Panc1 (cell line): ENCODE results near the gene ATG10. TPM values are rescaled to one million over a fixed set of nuclear protein-coding genes. Genes with fewer than 3 reads are reported as not detected.
A peak's percentile ranks its signal among the peaks of the same experiment; 100 is the strongest.
"Not testable (repeated sequence)": the region's sequence is repeated elsewhere in the genome, so short reads cannot be mapped to it uniquely, and the experiment has no call there.

ENCODE experiments used
- ATAC-seq: fragments of 200-7000 bp; cut with Tn5 transposase; 2 replicates; pipeline ENCODE4 v1.9.1; 2020; ENCODE audit warnings: mild to moderate bottlenecking, moderate library complexity
- BruUV-seq: library from RNA; stranded (reverse); fragments of 400-500 nt; replicated peaks from 2 replicates; lab custom pipeline; 2021; lab: Mats Ljungman, UMichigan
- CTCF ChIA-PET: fragments of 300-600 bp; sonication (Branson Sonifier 250); formaldehyde crosslinking; loops from one replicate; lab custom pipeline; 2022; ENCODE audit warnings: antibody characterized with exemption; lab: Charles Lee
- POLR2A ChIA-PET: fragments of 300-600 bp; sonication (Branson Sonifier 250); formaldehyde crosslinking; loops from one replicate; lab custom pipeline; 2022; ENCODE audit warnings: antibody characterized with exemption; lab: Charles Lee
- DNase-seq: peaks from one replicate; pipeline ENCODE4 v3.0.0-alpha.2; 2010; ENCODE audit warnings: low read depth, low spot score
- H3K27ac ChIP-seq: 2 replicates; pipeline ENCODE4 v1.5.1; 2011; ENCODE audit warnings: mild to moderate bottlenecking, low read length, inconsistent platforms
- H3K27me3 ChIP-seq: fragments of 200-500 bp; sonication (Bioruptor generic); 2 replicates; pipeline ENCODE4 v1.6.0; 2014; ENCODE audit warnings: low read length, inconsistent platforms; ENCODE audit not compliant: control insufficient read depth, insufficient read depth
- H3K36me3 ChIP-seq: fragments of 200-500 bp; sonication (Bioruptor generic); 2 replicates; pipeline ENCODE4 v1.5.1; 2014; ENCODE audit warnings: inconsistent platforms, mild to moderate bottlenecking, low read length, moderate library complexity; ENCODE audit not compliant: control insufficient read depth, insufficient read depth
- H3K4me1 ChIP-seq: 2 replicates; pipeline ENCODE4 v1.5.1; 2011; ENCODE audit warnings: inconsistent platforms, mild to moderate bottlenecking, low read length, moderate library complexity; ENCODE audit not compliant: control insufficient read depth, insufficient read depth
- H3K4me3 ChIP-seq, 2 experiments: 2 replicates each; pipeline ENCODE4 v1.5.1; 2011 to 2012; ENCODE audit warnings: low read depth in 2 of 2, low read length in 2 of 2, mild to moderate bottlenecking in 2 of 2, inconsistent platforms in 1 of 2, moderate library complexity in 1 of 2
- H3K9me3 ChIP-seq: fragments of 200-500 bp; sonication (Bioruptor generic); 2 replicates; pipeline ENCODE4 v1.5.1; 2014; ENCODE audit warnings: low read depth, mild to moderate bottlenecking, inconsistent platforms, low read length, moderate library complexity; ENCODE audit not compliant: control insufficient read depth, insufficient read depth
- CTCF ChIP-seq: fragments of 450-650 bp; IDR thresholded peaks from 2 replicates; pipeline ENCODE4 v1.5.1; 2017; ENCODE audit warnings: mild to moderate bottlenecking
- POLR2AphosphoS5 ChIP-seq: IDR thresholded peaks from 2 replicates; pipeline ENCODE4 v1.6.1; 2012; ENCODE audit warnings: mild to moderate bottlenecking, low read depth, low read length, moderate library complexity
- SIN3A ChIP-seq: IDR thresholded peaks from 2 replicates; pipeline ENCODE4 v1.6.1; 2012; ENCODE audit warnings: low read depth, mild to moderate bottlenecking, low read length, moderate library complexity, borderline replicate concordance; ENCODE audit not compliant: insufficient read depth
- TCF7L2 ChIP-seq: IDR thresholded peaks from 2 replicates; pipeline ENCODE4 v1.6.1; 2011; ENCODE audit warnings: mild to moderate bottlenecking, low read depth, low read length, inconsistent platforms
- in situ Hi-C: cut with HindIII; loops from 2 replicates; pipeline ENCODE4 v1.10.0; 2016; ENCODE audit warnings: low sequenced_read_pairs, low pct_unique_long_range_greater_than_20kb
- intact Hi-C: fragments of 100-400 bp; cut with micrococcal nuclease; formaldehyde crosslinking; loops from one replicate; pipeline ENCODE4 v1.10.0; 2022; ENCODE audit not compliant: unreplicated experiment
- total RNA-seq: library from RNA; stranded (reverse); gene quantifications from one replicate; pipeline ENCODE4 v1.2.1, GENCODE V29; 2021; ENCODE audit not compliant: unreplicated experiment
- TF ChIP-seq, protein P1 (sequence below), 2 experiments: IDR thresholded peaks; 2 replicates each; pipeline ENCODE4 v1.6.1; 2011 to 2012; ENCODE audit warnings: low read depth in 2 of 2, control low read depth in 1 of 2, low read length in 1 of 2, mild to moderate bottlenecking in 1 of 2, moderate library complexity in 1 of 2; ENCODE audit not compliant: insufficient read depth in 1 of 2

ATG10 gene
- total RNA-seq, 1 experiment from 2014 or later = 14.0 TPM

DNA sequence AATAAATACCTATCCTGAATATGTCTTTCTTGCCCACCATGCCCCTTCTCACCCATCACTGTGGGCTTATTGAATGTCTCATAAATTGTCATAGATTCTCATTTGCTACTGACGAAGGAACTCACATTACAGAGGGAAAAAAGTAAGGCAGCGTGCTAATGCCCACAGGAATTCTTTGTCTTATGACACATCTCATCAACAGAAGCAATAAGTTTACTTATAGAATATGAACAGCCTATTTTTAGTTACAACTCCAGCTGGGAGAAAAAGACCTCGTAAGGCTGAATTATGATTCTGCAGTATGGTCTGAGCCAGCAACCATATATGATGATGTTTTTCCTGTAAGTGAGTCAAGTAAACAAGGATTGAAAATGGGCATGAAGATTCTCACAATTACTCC, 22.4 kb upstream of the ATG10 start:
- H3K9me3 ChIP-seq = no peaks in the 10 kb centered on the region
- intact Hi-C loops = no loop called here
- BruUV-seq = no TSS peak

GRCh38 chr5:81950996-81951395, 20.8 kb upstream of the ATG10 start:
- ChIA-PET CTCF (interaction anchor here (0.7 kb wide), 1 partner anchor 558 kb away, joined by 4 read pairs; no protein-coding TSS in a partner anchor), POLR2A (no interaction called here)
- no peaks in the 10 kb centered on the region for H3K4me1 ChIP-seq
- DNase-seq (no peak), ATAC-seq (no peak)
- TF ChIP-seq SIN3A = no peak
- TF ChIP-seq POLR2AphosphoS5 = no peak
- TF ChIP-seq TCF7L2 = no peak
- TF ChIP-seq, protein P1, sequence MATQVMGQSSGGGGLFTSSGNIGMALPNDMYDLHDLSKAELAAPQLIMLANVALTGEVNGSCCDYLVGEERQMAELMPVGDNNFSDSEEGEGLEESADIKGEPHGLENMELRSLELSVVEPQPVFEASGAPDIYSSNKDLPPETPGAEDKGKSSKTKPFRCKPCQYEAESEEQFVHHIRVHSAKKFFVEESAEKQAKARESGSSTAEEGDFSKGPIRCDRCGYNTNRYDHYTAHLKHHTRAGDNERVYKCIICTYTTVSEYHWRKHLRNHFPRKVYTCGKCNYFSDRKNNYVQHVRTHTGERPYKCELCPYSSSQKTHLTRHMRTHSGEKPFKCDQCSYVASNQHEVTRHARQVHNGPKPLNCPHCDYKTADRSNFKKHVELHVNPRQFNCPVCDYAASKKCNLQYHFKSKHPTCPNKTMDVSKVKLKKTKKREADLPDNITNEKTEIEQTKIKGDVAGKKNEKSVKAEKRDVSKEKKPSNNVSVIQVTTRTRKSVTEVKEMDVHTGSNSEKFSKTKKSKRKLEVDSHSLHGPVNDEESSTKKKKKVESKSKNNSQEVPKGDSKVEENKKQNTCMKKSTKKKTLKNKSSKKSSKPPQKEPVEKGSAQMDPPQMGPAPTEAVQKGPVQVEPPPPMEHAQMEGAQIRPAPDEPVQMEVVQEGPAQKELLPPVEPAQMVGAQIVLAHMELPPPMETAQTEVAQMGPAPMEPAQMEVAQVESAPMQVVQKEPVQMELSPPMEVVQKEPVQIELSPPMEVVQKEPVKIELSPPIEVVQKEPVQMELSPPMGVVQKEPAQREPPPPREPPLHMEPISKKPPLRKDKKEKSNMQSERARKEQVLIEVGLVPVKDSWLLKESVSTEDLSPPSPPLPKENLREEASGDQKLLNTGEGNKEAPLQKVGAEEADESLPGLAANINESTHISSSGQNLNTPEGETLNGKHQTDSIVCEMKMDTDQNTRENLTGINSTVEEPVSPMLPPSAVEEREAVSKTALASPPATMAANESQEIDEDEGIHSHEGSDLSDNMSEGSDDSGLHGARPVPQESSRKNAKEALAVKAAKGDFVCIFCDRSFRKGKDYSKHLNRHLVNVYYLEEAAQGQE (IDR thresholded peaks at IDR 0.05; ENCODE audit: insufficient read depth in 1 of 2, low read depth in 2 of 2, low read length in 1 of 2) = no peak
- no peak for TF ChIP-seq CTCF
- intact Hi-C loops = no loop called here
- H3K9me3 ChIP-seq = no peaks in the 10 kb centered on the region
- H3K27me3 ChIP-seq = no peaks in the 10 kb centered on the region
- no peak overlapping the region for H3K27ac ChIP-seq
- in situ Hi-C loops = no loop called here
- no peak overlapping the region for H3K4me3 ChIP-seq
- no TSS peak for BruUV-seq
- no peaks in the 10 kb centered on the region for H3K36me3 ChIP-seq

More for the DNA sequence above, 22.4 kb upstream of the ATG10 start:
- H3K27me3 ChIP-seq = no peaks in the 10 kb centered on the region
- DNase-seq = peak; percentile 30
- ATAC-seq = no peak
- no peak for TF ChIP-seq SIN3A
- H3K27ac ChIP-seq = no peak overlapping the region
- no peaks in the 10 kb centered on the region for H3K4me1 ChIP-seq
- CTCF ChIA-PET = no interaction called here
- no peak overlapping the region for H3K4me3 ChIP-seq
- in situ Hi-C loops = no loop called here
- H3K36me3 ChIP-seq = no peaks in the 10 kb centered on the region
- POLR2A ChIA-PET = no interaction called here

- H3K27ac ChIP-seq, CTCF ChIA-PET, POLR2A ChIA-PET, H3K9me3 ChIP-seq, H3K36me3 ChIP-seq, DNase-seq, ATAC-seq, in situ Hi-C loops, BruUV-seq, intact Hi-C loops, H3K27me3 ChIP-seq, H3K4me1 ChIP-seq, H3K4me3 ChIP-seq: not testable (repeated sequence)
Observed at GRCh38 chr5:81954796-81955195, 17.0 kb upstream of the ATG10 start.

GRCh38 chr5:81958129-81958528, 13.7 kb upstream of the ATG10 start:
- H3K27ac ChIP-seq, intact Hi-C loops, DNase-seq, H3K4me1 ChIP-seq, H3K4me3 ChIP-seq, in situ Hi-C loops, H3K36me3 ChIP-seq, POLR2A ChIA-PET, H3K9me3 ChIP-seq, CTCF ChIA-PET, BruUV-seq, ATAC-seq, H3K27me3 ChIP-seq: not testable (repeated sequence)
